Loucy (cell line): ENCODE measurements around the gene ABHD18.
"Not testable (repeated sequence)": the region's sequence is repeated elsewhere in the genome, so short reads cannot be mapped to it uniquely, and the experiment has no call there.

Experiments used
- EZH2phosphoT487 ChIP-seq: fragments of 200-600 bp; IDR thresholded peaks from 2 replicates; pipeline ENCODE4 v1.6.1; 2018; ENCODE audit warnings: antibody characterized with exemption, mild to moderate bottlenecking, moderate library complexity, borderline replicate concordance
- TF ChIP-seq, protein P1 (sequence below): fragments of 200-600 bp; sonication (generic); conservative IDR thresholded peaks from 2 replicates; pipeline ENCODE4 v1.5.1; 2014; ENCODE audit warnings: mild to moderate bottlenecking, antibody characterized with exemption, low read length

DNA sequence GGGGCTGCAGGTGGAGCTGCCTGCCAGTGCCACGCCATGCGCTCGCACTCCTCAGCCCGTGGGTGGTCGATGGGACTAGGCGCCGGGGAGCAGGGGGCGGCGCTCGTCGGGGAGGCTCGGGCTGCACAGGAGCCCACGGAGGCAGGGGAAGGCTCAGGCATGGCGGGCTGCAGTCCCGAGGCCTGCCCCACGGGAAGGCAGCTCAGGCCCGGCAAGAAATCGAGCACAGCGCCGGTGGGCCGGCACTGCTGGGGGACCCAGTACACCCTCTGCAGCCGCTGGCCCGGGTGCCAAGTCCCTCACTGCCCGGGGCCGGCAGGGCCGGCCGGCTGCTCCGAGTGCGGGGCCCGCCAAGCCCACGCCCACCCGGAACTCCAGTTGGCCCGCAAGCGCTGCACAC is 82.3 kb downstream of the ABHD18 start:
- TF ChIP-seq, protein P1, sequence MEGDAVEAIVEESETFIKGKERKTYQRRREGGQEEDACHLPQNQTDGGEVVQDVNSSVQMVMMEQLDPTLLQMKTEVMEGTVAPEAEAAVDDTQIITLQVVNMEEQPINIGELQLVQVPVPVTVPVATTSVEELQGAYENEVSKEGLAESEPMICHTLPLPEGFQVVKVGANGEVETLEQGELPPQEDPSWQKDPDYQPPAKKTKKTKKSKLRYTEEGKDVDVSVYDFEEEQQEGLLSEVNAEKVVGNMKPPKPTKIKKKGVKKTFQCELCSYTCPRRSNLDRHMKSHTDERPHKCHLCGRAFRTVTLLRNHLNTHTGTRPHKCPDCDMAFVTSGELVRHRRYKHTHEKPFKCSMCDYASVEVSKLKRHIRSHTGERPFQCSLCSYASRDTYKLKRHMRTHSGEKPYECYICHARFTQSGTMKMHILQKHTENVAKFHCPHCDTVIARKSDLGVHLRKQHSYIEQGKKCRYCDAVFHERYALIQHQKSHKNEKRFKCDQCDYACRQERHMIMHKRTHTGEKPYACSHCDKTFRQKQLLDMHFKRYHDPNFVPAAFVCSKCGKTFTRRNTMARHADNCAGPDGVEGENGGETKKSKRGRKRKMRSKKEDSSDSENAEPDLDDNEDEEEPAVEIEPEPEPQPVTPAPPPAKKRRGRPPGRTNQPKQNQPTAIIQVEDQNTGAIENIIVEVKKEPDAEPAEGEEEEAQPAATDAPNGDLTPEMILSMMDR: not testable (repeated sequence)
- not testable (repeated sequence) for TF ChIP-seq EZH2phosphoT487
